HCEC 1CT (cell line): ENCODE data around the gene ARHGAP25.

Experiments
- DNase-seq: peaks from one replicate; pipeline ENCODE4 v3.0.0-alpha.2; 2017

Gene ARHGAP25, protein sequence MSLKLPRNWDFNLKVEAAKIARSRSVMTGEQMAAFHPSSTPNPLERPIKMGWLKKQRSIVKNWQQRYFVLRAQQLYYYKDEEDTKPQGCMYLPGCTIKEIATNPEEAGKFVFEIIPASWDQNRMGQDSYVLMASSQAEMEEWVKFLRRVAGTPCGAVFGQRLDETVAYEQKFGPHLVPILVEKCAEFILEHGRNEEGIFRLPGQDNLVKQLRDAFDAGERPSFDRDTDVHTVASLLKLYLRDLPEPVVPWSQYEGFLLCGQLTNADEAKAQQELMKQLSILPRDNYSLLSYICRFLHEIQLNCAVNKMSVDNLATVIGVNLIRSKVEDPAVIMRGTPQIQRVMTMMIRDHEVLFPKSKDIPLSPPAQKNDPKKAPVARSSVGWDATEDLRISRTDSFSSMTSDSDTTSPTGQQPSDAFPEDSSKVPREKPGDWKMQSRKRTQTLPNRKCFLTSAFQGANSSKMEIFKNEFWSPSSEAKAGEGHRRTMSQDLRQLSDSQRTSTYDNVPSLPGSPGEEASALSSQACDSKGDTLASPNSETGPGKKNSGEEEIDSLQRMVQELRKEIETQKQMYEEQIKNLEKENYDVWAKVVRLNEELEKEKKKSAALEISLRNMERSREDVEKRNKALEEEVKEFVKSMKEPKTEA

DNA sequence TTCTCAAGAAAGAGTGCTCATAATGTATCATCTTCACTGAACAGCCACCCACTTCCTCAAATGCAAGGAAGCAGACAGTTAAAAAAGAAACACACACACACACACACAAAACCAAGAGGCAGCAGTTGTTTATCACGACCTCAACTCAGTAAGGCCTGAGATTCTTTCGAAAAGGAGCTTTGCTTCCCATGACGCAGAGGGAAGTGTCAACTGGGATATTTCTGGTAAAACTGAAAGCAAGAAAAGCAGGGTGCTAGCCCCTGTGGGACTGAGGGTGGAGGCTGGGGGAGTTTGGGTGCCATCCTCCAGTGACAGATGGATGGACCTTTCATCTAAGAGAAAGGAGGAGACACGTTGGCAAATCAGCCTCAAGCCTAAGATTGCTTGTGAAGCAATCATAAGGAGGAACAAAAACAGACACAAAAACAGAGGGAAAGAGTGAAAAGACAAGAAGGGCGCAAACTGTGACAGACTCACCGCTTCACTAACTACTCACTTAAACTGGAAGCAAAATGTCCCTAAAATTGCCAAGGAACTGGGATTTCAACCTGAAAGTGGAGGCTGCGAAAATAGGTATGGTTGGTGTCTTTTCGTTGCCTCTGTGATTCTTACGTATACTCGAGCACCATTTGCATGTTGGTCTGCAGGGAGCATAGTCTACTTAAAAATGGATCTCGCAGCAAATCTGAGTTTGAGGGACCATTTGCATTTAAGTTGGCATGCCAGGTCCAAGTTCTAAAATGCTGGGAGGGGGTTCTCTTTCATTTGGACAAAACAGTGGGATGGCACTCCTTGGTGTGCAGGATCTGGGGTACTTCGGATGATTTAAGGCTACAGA lies at the start of gene ARHGAP25:
TSS of gene ARHGAP25 (plus strand) at position 124 of the 838 bp plus-strand sequence. CDS start at position 513, 389 bp downstream.
- DNase-seq = no peak

- no peak for DNase-seq
Observed at GRCh38 chr2:68686178-68686577, 48.4 kb upstream of the ARHGAP25 start.

DNA sequence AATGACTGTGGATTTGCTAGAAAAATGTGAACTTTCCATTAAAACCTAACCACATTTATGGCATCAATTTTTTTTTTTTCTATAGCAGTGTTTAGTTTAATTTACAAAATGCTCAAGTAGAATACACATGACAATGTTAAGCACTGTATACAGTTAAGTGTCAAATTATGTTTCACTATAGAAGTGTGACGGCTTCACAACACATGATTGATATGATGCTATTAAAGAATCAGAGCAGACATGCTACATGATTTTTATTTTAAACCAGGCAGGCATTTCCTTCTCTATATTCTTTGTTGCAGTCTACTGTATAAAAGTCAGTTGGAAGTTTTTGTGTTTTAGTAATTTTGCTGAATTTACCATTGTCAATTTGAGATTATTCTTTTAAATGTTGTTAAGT lies 47.6 kb upstream of the ARHGAP25 start:
- no peak for DNase-seq

DNA sequence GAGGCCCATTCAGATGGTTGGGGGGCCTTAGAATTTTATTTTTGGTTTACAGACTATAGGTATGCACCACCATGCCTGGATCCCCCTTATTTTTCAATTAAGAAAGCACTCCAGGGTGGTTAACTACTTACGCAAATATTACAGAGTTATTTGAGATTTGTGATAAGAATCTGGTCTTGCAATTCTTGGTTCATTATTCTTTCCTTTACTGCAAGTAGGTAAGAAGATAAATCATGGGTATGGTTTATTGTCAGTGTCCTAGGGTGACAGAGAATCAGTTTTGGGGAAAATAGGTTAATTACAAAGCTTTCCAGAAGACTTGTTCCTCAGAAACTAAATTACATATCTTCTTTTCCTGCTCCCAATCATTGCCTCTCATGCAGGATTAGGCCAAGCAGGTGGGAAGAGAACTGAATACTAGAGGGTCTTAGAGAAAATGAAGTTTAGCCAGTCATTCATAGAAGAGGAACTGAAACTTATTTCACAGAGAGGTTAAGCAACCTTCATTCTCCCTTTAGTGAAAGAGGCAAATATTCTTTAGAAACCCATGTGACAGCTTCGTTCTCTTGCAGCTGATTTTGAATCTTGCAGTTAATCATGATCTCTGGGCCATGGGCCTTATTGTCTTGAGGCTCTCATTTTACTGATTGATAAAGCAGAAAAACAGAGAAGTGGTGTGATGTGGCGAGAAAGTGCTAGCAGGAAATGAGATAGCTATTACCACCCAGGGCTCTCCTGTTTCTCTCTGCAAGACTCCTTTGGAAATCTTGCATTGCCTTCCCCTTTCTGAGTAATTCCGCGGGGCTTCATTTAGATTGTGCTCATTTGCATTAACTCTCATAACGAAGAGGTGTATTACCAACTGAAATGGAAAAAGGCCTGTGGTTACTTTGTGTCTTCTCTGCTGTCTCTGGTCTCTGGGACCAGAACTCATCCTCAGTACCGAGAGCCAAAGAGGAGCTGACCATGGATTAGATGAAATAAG lies 44.8 kb upstream of the ARHGAP25 start:
- DNase-seq = no peak

GRCh38 chr2:68690851-68691250 lies 43.8 kb upstream of the ARHGAP25 start:
- DNase-seq = no peak

DNA sequence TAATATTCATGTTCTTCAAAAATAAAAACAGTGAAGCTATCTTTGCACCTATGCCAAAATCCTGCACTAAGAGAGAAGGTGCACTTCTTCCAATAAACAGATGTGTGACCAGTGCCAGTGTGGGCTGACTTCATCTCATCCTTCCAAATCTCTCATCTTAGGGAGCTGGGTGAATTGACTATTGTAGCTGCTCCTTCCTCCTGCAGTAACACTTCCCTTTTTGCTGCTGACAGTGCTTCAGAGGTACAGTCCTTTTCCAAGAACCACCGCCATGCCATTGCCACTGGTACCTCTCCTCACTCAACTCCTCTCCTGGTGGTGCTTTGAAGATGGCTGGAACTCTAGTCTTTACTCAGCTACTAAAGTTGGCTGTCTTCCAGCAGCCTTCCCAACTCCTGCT lies 42.1 kb upstream of the ARHGAP25 start:
- DNase-seq = no peak

GRCh38 chr2:68693951-68694350 lies 40.7 kb upstream of the ARHGAP25 start:
- no peak for DNase-seq

DNA sequence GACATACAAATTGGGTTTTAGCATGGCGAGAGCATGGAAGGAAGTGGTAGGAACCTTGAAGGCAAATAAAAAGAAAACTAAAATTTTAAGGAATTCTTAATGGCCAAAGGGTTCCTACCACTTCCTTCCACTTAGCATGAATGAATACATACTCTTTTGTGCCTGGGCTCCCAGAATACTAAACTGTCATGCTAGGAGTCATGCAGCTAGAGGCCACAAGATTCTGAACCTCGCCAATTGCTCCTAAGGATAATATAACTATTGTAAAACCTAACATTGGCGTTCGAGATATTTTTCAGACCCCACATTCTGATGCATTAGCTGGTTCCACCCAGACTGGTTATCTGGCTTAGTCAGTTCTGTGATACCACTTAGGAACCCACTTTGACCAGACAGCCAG lies 38.6 kb upstream of the ARHGAP25 start:
- no peak for DNase-seq

DNA sequence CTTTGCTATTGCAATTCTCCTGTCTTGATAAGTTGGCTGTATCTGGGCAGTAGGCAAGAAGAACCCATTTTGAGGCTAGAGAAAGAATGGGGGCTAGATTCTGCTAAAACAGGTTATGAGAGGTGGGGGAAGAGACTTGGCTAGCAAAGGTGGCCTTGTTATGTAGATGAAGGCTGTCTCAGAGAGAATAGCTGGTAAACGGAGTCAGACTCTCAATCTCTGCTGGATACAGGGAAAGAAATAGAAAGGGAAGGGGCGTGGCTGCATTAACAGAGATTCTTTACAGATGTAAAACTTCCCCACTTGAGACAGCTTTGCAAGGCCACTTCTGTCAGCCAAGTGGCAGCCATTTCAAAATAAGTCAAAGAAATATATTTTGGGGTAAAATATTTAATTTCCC lies 38.1 kb upstream of the ARHGAP25 start:
- no peak for DNase-seq

- no peak for DNase-seq
Observed at GRCh38 chr2:68698567-68699377, 35.8 kb upstream of the ARHGAP25 start.

- no peak for DNase-seq
Observed at GRCh38 chr2:68700560-68700959, 34.1 kb upstream of the ARHGAP25 start.

- no peak for DNase-seq
Observed at GRCh38 chr2:68706637-68707036, 28.0 kb upstream of the ARHGAP25 start.

GRCh38 chr2:68708629-68709028 lies 26.0 kb upstream of the ARHGAP25 start:
- no peak for DNase-seq

GRCh38 chr2:68709421-68709911 lies 25.1 kb upstream of the ARHGAP25 start:
- peak; percentile 59 for DNase-seq

DNA sequence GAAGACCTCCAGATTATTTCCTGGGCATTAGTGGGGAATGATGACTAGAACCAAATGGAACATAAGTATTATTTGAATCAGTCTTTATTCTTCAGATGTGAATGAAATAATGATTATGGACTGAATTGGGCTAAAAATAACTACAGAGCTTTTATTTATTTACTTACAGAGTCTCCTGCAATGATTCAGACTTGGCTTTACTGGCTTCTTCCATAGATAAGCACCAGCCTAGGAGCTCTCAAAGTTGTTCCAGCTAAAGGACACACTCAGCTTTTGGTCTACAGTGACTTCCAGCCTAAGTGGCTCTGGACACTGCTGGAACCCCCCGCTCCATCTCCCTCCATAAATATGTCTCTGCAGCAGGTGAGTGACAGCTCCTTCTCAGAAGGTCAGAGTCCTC lies 24.3 kb upstream of the ARHGAP25 start:
- DNase-seq = no peak

- DNase-seq = no peak
Observed at GRCh38 chr2:68710756-68711155, 23.9 kb upstream of the ARHGAP25 start.

DNA sequence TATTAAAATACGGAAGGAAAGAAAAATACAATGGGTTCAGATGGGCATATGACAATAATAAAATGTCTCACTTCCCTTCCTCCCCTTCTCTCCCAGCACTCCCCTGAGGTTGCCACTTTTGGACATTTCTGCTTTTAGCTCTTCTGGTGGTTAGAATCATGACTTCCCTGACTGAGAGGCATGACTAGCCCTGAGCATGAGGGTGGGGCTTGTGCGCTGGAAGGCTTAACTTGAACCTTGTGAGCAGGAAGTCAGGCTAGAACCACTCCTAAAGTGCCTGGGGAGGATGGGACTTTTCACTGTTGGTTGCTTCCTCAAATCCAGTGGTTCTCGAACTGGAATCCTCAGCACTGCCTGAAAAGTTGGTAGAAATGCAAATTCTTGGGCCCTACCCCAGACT lies 19.7 kb upstream of the ARHGAP25 start:
- no peak for DNase-seq

- peak; percentile 41 for DNase-seq
Observed at GRCh38 chr2:68715353-68716041, 19.1 kb upstream of the ARHGAP25 start.

- no peak for DNase-seq
Observed at GRCh38 chr2:68716604-68717304, 17.9 kb upstream of the ARHGAP25 start.

- DNase-seq = no peak
Observed at GRCh38 chr2:68717305-68717661, 17.3 kb upstream of the ARHGAP25 start.
